Measurements from ENCODE around the gene ASCL5.

ASCL5 gene

GRCh38 chr1:201112173-201112731, 14.7 kb downstream of the ASCL5 start, which contains the start of gene CACNA1S:
CACNA1S (minus strand) TSS chr1:201112426; CDS start chr1:201112339, 87 bp downstream.
- in situ Hi-C loops (cut with HindIII; ENCODE audit: low sequenced_read_pairs): no loop called here

- in situ Hi-C loops (cut with HindIII; ENCODE audit: low sequenced_read_pairs): no loop called here
These were observed 15.3 kb downstream of the ASCL5 start for GRCh38 chr1:201111672-201112071.

GRCh38 chr1:201111156-201111555, 15.8 kb downstream of the ASCL5 start:
- in situ Hi-C loops (cut with HindIII; ENCODE audit: low sequenced_read_pairs): no loop called here

- in situ Hi-C loops (cut with HindIII; ENCODE audit: low sequenced_read_pairs): no loop called here
These were observed 16.4 kb downstream of the ASCL5 start for GRCh38 chr1:201110616-201111015.

- in situ Hi-C loops (cut with HindIII; ENCODE audit: low sequenced_read_pairs): no loop called here
These were observed 16.8 kb downstream of the ASCL5 start for GRCh38 chr1:201110138-201110537.

- in situ Hi-C loops (cut with HindIII; ENCODE audit: low sequenced_read_pairs): no loop called here
These were observed 17.3 kb downstream of the ASCL5 start for GRCh38 chr1:201109651-201110050.

GRCh38 chr1:201108614-201109013, 18.4 kb downstream of the ASCL5 start:
- in situ Hi-C loops (cut with HindIII; ENCODE audit: low sequenced_read_pairs): no loop called here

- in situ Hi-C loops (cut with HindIII; ENCODE audit: low sequenced_read_pairs): no loop called here
These were observed 21.3 kb downstream of the ASCL5 start for GRCh38 chr1:201105688-201106087.

- in situ Hi-C loops (cut with HindIII; ENCODE audit: low sequenced_read_pairs): no loop called here
These were observed 22.8 kb downstream of the ASCL5 start for GRCh38 chr1:201104141-201104540.

- in situ Hi-C loops (cut with HindIII; ENCODE audit: low sequenced_read_pairs): no loop called here
These were observed 23.3 kb downstream of the ASCL5 start for GRCh38 chr1:201103666-201104065.

- in situ Hi-C loops (cut with HindIII; ENCODE audit: low sequenced_read_pairs): no loop called here
These were observed 26.6 kb downstream of the ASCL5 start for GRCh38 chr1:201100169-201100930.

- in situ Hi-C loops (cut with HindIII; ENCODE audit: low sequenced_read_pairs): no loop called here
These were observed 27.8 kb downstream of the ASCL5 start for GRCh38 chr1:201098992-201099677.

GRCh38 chr1:201096977-201097856, 29.8 kb downstream of the ASCL5 start:
- in situ Hi-C loops (cut with HindIII; ENCODE audit: low sequenced_read_pairs): no loop called here

- in situ Hi-C loops (cut with HindIII; ENCODE audit: low sequenced_read_pairs): no loop called here
These were observed 30.9 kb downstream of the ASCL5 start for GRCh38 chr1:201096041-201096461.

- in situ Hi-C loops (cut with HindIII; ENCODE audit: low sequenced_read_pairs): no loop called here
These were observed 31.4 kb downstream of the ASCL5 start for GRCh38 chr1:201095581-201095980.

- in situ Hi-C loops (cut with HindIII; ENCODE audit: low sequenced_read_pairs): no loop called here
These were observed 32.2 kb downstream of the ASCL5 start for GRCh38 chr1:201094832-201095231.

- in situ Hi-C loops (cut with HindIII; ENCODE audit: low sequenced_read_pairs): no loop called here
These were observed 33.0 kb downstream of the ASCL5 start for GRCh38 chr1:201093962-201094361.

- in situ Hi-C loops (cut with HindIII; ENCODE audit: low sequenced_read_pairs): no loop called here
These were observed 33.4 kb downstream of the ASCL5 start for GRCh38 chr1:201093561-201093960.

GRCh38 chr1:201092738-201093137, 34.2 kb downstream of the ASCL5 start:
- in situ Hi-C loops (cut with HindIII; ENCODE audit: low sequenced_read_pairs): no loop called here

- in situ Hi-C loops (cut with HindIII; ENCODE audit: low sequenced_read_pairs): no loop called here
These were observed 35.7 kb downstream of the ASCL5 start for GRCh38 chr1:201091256-201091655.

- in situ Hi-C loops (cut with HindIII; ENCODE audit: low sequenced_read_pairs): no loop called here
These were observed 36.4 kb downstream of the ASCL5 start for GRCh38 chr1:201090541-201090940.

Measured in DLD1 (cell line).